CD4-positive, alpha-beta T cell treated with Interferon gamma for 1 hour (primary cell): Measurements from ENCODE around the gene ABHD17A.

Experiments
- DNase-seq: peaks from one replicate; pipeline ENCODE4 v3.0.0-alpha.2; 2020

Gene ABHD17A

GRCh38 chr19:1851654-1852580 is 33.4 kb downstream of the ABHD17A start:
- DNase-seq: peak; percentile 80

GRCh38 chr19:1850809-1851653 is 34.3 kb downstream of the ABHD17A start:
- DNase-seq: no peak

GRCh38 chr19:1849886-1850398 is 35.4 kb downstream of the ABHD17A start:
- no peak for DNase-seq

GRCh38 chr19:1849132-1849474 is 36.2 kb downstream of the ABHD17A start:
- DNase-seq: no peak

- DNase-seq: peak; percentile 94
Observed at GRCh38 chr19:1848399-1849131, 36.7 kb downstream of the ABHD17A start, which contains the start of gene REXO1. Gene REXO1 (minus strand): TSS chr19:1848483. CDS start chr19:1848358, 125 bp downstream.

GRCh38 chr19:1847684-1848398 is 37.5 kb downstream of the ABHD17A start:
- no peak for DNase-seq

DNA sequence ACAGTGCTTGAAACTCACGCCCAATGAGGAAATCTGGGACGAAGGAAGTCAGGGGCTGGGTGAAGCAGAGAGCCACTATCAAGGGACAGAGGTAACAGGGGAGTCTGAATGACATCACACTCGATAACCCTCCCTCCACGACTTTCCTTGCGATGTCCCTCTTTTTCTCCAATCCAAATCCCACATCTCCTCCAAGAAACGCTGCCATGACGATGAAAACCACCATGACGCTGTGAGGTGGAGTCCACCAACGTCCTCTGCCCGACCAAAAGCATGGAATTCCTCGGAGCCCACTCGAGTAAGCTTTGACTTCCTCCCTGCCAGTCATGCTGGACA is 38.0 kb downstream of the ABHD17A start:
- no peak for DNase-seq

DNA sequence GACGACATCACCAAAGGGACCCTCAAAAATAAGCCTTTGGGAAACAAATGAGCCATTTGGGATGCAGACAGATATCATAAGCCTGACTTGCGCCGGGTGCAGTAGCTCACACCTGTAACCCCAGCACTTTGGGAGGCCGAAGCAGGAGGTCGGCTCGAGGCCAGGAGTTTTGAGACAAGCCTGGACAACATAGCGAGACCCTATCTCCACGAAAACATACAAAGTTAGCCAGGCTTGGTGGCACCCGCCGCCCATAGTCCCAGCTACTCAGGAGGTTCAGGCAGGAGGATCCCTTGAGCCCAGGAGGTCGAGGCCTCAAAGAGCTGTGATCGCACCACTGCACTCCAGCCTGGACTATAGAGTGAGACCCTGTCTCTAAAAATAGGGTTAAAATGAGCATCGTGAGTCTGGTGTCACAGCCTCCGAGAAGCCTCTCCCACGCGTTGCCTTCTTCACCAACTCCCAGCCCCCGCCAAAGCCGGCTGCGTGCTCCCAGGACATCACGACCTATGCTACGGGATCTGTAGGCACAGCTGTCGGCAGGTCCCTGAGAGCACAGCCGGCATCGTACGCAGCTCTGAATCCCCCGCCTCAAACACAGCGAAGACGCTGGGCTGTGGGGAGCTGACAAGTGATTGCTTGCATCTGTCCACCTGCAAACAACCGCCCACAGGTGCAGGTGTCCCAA is 38.6 kb downstream of the ABHD17A start:
- no peak for DNase-seq

DNA sequence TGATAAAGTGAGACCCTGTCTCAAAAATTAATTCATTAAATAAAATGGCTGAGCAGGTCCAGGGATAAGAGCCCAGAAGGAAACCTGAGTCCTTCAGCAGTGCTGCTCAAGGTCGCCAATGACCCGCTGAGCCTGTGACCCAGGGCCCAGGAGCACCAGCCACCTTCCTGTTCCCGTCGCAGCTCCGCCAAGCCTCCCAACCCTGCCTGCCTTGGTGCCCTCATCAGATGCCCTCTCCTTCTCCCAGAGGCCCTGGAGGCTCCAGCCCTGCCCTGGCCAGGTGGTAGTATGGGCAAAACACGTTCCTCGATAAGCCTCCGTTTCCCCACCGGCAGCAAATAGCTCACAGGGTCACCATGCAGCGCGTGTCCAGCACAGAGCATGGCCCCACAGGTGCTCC is 39.7 kb downstream of the ABHD17A start:
- DNase-seq: no peak

- no peak for DNase-seq
Observed at GRCh38 chr19:1845125-1845515, 40.2 kb downstream of the ABHD17A start.

DNA sequence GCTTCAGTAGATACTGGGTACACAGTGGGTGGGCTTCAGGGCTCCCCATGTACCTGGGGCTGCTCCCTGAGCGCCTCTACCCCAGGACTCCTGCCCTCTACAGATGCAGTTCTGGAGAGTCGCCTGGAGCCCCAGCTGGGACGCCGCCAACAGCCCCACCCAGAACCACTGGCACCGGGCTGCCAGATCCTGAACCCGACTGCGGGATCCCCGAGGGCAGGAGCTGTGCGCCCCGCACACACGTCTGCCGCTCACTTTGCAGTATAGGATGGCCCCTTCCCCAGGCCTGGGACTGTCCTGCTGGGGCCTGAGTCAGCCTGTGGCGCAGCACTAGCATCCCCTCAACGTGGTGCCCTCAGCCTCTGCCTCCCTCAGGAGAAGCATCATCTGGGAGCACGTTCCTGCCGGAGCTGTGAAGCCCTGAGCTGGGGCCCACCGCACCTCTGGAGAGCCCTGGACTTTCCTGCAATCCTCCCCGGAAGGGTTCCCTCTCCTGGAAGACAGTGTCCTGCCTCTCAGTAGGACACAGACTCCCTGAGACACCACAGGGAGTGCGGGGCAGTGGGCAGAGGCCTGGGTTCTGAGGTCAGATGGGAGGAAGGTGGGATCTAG is 40.7 kb downstream of the ABHD17A start:
- no peak for DNase-seq

- no peak for DNase-seq
Observed at GRCh38 chr19:1843646-1844394, 41.5 kb downstream of the ABHD17A start.

- no peak for DNase-seq
Observed at GRCh38 chr19:1843116-1843515, 42.2 kb downstream of the ABHD17A start.

DNA sequence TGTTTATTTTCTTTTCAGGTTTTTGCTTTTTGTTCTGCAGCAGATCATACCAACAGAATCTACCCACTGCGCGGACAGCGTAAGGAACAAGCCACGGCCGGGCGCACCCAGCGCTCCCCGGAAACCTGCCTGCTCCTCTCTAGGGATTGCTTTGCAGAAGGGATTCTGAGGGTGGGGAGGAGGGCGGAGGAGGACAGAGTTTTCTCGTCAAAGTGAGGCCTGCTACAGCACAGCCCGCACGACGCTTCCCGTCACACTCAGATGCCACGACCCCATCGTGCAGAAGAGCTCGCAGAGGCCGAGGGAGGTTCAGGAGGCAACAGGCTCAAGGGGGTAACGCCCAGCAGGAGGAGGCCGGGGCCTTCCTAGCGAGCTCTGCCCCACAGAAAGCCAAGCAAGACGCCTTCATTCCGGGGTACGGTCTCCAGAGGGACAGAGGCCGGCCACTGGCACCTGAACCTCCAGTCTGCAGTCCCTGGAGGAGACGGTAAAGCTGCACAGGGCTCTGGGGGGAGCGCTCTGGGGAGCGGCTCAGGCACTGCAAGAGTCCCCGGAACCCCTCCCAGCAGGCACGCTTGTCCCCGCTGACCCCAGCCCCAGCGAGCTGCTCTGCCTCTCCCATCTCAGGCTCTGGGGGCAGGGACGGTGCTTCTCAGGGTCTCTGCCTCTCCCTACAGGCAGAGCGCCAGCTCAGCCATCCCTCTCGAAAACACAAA is 43.9 kb downstream of the ABHD17A start:
- no peak for DNase-seq

- DNase-seq: no peak
Observed at GRCh38 chr19:1840541-1841115, 44.7 kb downstream of the ABHD17A start.

- DNase-seq: no peak
Observed at GRCh38 chr19:1839658-1840540, 45.4 kb downstream of the ABHD17A start.

DNA sequence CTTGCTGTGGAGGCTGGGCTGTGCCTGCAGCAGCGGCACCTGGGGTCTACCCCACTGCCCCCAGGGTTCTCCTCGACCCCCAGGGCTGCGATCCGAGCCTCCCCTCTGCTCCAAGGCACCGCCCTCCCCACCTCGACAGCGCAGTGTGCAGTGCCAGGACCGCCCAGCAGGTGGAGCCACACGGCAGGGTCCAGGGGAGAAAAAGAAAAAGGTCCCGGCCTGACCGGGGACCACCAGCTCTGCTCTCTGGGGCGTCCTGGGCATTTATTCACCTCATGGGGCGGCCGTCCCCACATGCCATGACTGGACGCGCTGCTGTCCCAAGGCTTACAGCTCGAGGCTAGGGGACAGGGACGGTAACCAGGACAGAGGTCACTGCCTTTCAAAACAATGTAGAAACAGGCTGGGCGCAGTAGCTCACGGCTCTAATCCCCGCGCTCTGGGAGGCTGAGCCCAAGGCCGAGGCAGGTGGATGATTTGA is 47.6 kb downstream of the ABHD17A start:
- peak; percentile 25 for DNase-seq

GRCh38 chr19:1837222-1837565 is 48.1 kb downstream of the ABHD17A start:
- DNase-seq: no peak
